ENCODE measurements around the gene CELF2.

The CELF2 gene

DNA sequence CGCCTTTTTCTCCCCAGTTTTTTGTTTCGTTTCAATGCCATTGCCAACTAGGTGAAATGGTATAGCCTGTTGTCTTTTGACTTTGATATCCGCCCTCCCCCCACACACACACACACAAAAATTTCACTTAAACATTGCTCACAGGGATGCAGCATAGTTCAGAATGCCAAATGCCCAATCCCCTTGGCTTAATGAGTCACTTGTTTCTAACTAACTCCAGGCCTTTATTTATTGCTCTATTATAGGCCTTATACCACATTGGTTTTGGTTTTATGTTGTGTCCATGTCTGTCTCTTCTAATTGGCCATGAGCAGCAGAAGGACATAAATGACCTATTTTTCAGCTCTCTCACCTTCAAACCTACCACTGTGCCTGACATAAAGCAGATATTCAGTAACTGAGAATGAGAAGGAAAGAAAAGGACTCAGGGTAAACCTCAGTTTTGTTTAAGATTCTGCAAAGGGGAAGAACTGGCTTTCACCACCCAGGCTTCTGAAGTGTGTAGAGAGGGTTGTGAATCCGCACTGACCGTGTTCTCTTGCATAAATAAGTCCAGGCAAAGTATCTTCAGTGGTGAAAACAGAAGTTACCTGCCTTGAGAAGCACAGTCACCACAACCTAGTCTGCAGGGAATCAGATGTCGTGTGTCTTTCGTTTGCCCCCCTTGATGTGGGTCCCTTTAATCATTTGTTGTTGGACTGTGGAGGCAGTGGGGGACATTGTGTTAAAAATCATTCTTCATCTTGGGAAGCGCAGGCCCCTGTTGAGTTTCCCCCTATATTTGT is 139.8 kb downstream of the CELF2 start:
- no peaks in the 10 kb centered on the region for H3K9me3 ChIP-seq (ENCODE audit: control insufficient read depth in 1 of 2, low read length in 2 of 2)
- H3K36me3 ChIP-seq (ENCODE audit: control insufficient read depth in 1 of 2, insufficient read depth in 2 of 2, low read length in 2 of 2): no peaks in the 10 kb centered on the region
- H3K4me1 ChIP-seq (ENCODE audit: control insufficient read depth in 1 of 2, insufficient read depth in 2 of 2, low read length in 2 of 2): peaks cover 8 to 17% of the 10 kb centered on the region in 2 donors
- no peak overlapping the region for H3K27ac ChIP-seq (ENCODE audit: low read depth, low read length)
- H3K27me3 ChIP-seq (ENCODE audit: control insufficient read depth in 1 of 2, insufficient read depth in 2 of 2, low read length in 2 of 2): no peaks in the 10 kb centered on the region
- no peak overlapping the region for H3K4me3 ChIP-seq (ENCODE audit: low read depth in 1 of 2, low read length in 2 of 2)
- H3K9ac ChIP-seq (ENCODE audit: low read depth in 1 of 2, low read length in 2 of 2): no peak overlapping the region

DNA sequence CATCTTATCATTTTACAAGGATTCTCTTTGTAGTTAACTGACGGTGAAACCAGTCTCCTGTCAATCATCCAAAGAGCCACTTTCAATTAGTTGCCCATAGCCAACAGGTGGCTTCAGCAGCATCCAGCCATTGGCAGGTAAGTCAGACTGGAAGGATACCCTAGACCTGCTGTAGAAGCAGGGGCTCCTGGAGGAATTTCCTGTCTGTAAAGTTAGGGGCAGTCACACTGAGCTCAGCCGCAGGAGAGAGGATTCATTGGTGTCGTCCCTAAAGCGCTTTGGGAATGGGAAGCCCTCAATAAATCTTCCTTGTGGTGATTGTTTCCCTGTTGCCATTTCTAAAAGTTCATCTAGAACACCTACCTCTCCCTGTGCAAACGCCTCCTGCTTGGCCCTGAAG is 140.4 kb downstream of the CELF2 start:
- no peaks in the 10 kb centered on the region for H3K9me3 ChIP-seq (ENCODE audit: control insufficient read depth in 1 of 2, low read length in 2 of 2)
- H3K4me3 ChIP-seq (ENCODE audit: low read depth in 1 of 2, low read length in 2 of 2): no peak overlapping the region
- H3K27me3 ChIP-seq (ENCODE audit: control insufficient read depth in 1 of 2, insufficient read depth in 2 of 2, low read length in 2 of 2): no peaks in the 10 kb centered on the region
- peaks cover 8 to 22% of the 10 kb centered on the region in 2 donors for H3K4me1 ChIP-seq (ENCODE audit: control insufficient read depth in 1 of 2, insufficient read depth in 2 of 2, low read length in 2 of 2)
- H3K36me3 ChIP-seq (ENCODE audit: control insufficient read depth in 1 of 2, insufficient read depth in 2 of 2, low read length in 2 of 2): no peaks in the 10 kb centered on the region
- H3K27ac ChIP-seq (ENCODE audit: low read depth, low read length): no peak overlapping the region
- no peak overlapping the region for H3K9ac ChIP-seq (ENCODE audit: low read depth in 1 of 2, low read length in 2 of 2)

DNA sequence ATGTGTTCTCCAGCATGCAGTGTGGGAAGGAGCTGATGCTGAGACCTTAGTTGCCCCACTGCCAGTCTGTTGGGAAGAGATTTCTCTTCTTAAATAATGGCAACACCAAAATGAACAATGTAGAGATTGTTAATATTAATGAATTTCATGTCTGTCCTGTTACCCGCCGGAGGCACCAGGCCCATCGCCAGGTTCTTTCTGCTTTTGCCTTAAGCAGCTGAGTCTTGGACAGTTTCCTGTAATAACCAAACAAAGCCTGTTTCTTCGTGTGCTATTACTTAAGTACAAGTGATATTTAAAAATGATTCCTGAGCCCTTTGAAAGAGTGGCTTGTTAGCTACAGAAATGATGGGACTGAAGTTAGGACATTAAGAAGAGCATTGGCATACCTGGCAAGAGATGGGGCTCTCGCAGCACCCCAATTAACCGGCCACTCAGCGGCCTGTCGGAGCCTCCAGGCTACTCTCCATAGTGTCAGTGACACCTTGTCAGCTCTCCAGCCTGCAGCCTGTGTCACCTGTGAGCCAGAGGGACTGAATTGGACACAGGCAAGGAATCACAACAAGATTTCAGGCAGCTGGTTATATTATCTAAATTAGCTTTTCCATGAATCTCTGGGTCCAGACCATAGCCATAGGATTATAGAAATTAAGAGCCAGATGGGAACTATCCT is 142.0 kb downstream of the CELF2 start:
- Histone ChIP-seq H3K27me3 (ENCODE audit: control insufficient read depth in 1 of 2, insufficient read depth in 2 of 2, low read length in 2 of 2) (no peaks in the 10 kb centered on the region), H3K9ac (ENCODE audit: low read depth in 1 of 2, low read length in 2 of 2) (no peak overlapping the region), H3K4me1 (ENCODE audit: control insufficient read depth in 1 of 2, insufficient read depth in 2 of 2, low read length in 2 of 2) (peaks cover 8 to 22% of the 10 kb centered on the region in 2 donors), H3K9me3 (ENCODE audit: control insufficient read depth in 1 of 2, low read length in 2 of 2) (no peaks in the 10 kb centered on the region), H3K27ac (ENCODE audit: low read depth, low read length) (no peak overlapping the region), H3K4me3 (ENCODE audit: low read depth in 1 of 2, low read length in 2 of 2) (no peak overlapping the region), H3K36me3 (ENCODE audit: control insufficient read depth in 1 of 2, insufficient read depth in 2 of 2, low read length in 2 of 2) (no peaks in the 10 kb centered on the region)

DNA sequence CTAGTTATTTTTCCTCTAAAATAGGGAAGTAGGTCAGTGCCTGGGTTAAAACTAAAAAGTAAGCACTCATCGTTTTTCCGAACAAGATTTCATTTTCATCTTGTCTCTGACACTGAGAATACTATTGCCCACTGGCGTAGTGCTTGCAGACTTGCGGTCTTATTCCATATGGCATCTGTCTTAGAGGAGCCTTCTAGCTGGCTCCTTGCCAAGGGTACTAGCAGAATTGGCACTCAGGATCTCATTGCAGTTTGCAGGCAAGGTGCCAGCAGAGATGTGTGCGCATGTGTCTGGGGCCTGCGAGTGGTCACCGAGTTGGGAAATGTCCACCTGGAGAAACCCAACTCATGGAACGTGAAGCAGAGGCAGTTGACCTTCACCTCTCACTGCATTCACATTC is 143.4 kb downstream of the CELF2 start:
- Histone ChIP-seq H3K27me3 (ENCODE audit: control insufficient read depth in 1 of 2, insufficient read depth in 2 of 2, low read length in 2 of 2) (no peaks in the 10 kb centered on the region), H3K4me3 (ENCODE audit: low read depth in 1 of 2, low read length in 2 of 2) (peak overlapping the region in 1 of 2 donors; percentile 23), H3K9ac (ENCODE audit: low read depth in 1 of 2, low read length in 2 of 2) (no peak overlapping the region), H3K36me3 (ENCODE audit: control insufficient read depth in 1 of 2, insufficient read depth in 2 of 2, low read length in 2 of 2) (no peaks in the 10 kb centered on the region), H3K27ac (ENCODE audit: low read depth, low read length) (no peak overlapping the region), H3K4me1 (ENCODE audit: control insufficient read depth in 1 of 2, insufficient read depth in 2 of 2, low read length in 2 of 2) (peaks cover 17 to 22% of the 10 kb centered on the region in 2 donors), H3K9me3 (ENCODE audit: control insufficient read depth in 1 of 2, low read length in 2 of 2) (no peaks in the 10 kb centered on the region)

DNA sequence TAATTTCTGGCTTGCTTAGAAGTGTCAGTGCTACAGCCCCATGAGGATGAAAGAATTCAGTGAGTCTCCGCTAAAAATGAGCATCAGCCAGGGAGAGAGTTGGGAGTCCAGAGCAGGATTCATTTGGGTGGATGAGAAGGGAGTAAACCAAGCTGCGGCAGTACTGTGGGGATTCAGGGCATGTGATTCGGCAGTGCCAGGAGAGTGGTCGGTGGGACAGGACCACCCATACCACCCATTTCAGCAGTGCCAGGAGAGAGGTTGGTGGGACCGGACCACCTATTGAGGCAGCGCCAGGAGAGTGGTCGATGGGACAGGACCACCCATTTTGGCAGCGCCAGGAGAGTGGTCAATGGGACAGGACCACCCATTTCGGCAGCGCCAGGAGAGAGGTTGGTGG is 144.2 kb downstream of the CELF2 start:
- Histone ChIP-seq H3K36me3 (ENCODE audit: control insufficient read depth in 1 of 2, insufficient read depth in 2 of 2, low read length in 2 of 2) (no peaks in the 10 kb centered on the region), H3K27me3 (ENCODE audit: control insufficient read depth in 1 of 2, insufficient read depth in 2 of 2, low read length in 2 of 2) (no peaks in the 10 kb centered on the region), H3K9ac (ENCODE audit: low read depth in 1 of 2, low read length in 2 of 2) (no peak overlapping the region), H3K4me3 (ENCODE audit: low read depth in 1 of 2, low read length in 2 of 2) (no peak overlapping the region), H3K4me1 (ENCODE audit: control insufficient read depth in 1 of 2, insufficient read depth in 2 of 2, low read length in 2 of 2) (peaks cover 17 to 22% of the 10 kb centered on the region in 2 donors), H3K27ac (ENCODE audit: low read depth, low read length) (no peak overlapping the region), H3K9me3 (ENCODE audit: control insufficient read depth in 1 of 2, low read length in 2 of 2) (no peaks in the 10 kb centered on the region)

DNA sequence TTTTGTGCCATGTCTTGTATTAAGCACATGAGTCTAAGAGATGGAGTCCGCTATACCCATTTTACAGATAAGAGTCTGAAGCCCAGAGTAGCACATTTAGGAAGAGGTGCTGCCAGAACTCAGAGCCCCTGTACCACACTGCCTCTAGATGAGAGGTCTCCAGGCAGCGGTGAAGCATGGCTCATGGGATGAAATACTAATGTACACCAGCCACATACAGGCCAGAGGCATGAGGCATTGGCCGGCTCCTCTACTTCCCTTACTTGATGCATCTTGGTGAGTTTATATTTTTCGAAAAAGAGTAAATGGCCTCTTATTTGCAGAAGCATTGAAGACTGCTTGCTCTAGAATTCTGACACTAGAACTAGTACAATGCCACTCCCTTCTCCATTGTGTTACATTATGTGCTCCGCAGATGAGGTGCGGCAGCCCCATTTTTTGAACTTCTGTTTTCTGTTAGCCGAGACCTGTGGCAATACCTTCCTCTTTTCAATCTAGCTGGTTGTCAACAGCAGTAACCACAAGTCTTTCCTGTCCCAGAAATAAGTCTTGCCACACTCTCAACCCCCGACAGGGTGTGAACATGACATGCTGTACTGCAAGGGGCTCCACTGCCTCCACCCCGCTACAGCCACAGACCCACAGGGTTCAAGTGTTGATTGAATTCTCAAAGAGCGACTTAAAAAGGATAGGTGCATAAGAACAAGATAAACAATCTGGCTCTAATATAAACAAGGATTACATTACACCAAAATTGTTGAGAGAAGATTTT is 145.3 kb downstream of the CELF2 start:
- Histone ChIP-seq H3K4me3 (ENCODE audit: low read depth in 1 of 2, low read length in 2 of 2) (peak overlapping the region in 1 of 2 donors; percentile 55), H3K9ac (ENCODE audit: low read depth in 1 of 2, low read length in 2 of 2) (peak overlapping the region in 1 of 2 donors; percentile 64), H3K27ac (ENCODE audit: low read depth, low read length) (peak overlapping the region; percentile 12), H3K27me3 (ENCODE audit: control insufficient read depth in 1 of 2, insufficient read depth in 2 of 2, low read length in 2 of 2) (no peaks in the 10 kb centered on the region), H3K9me3 (ENCODE audit: control insufficient read depth in 1 of 2, low read length in 2 of 2) (no peaks in the 10 kb centered on the region), H3K4me1 (ENCODE audit: control insufficient read depth in 1 of 2, insufficient read depth in 2 of 2, low read length in 2 of 2) (peaks cover 17 to 22% of the 10 kb centered on the region in 2 donors), H3K36me3 (ENCODE audit: control insufficient read depth in 1 of 2, insufficient read depth in 2 of 2, low read length in 2 of 2) (no peaks in the 10 kb centered on the region)

DNA sequence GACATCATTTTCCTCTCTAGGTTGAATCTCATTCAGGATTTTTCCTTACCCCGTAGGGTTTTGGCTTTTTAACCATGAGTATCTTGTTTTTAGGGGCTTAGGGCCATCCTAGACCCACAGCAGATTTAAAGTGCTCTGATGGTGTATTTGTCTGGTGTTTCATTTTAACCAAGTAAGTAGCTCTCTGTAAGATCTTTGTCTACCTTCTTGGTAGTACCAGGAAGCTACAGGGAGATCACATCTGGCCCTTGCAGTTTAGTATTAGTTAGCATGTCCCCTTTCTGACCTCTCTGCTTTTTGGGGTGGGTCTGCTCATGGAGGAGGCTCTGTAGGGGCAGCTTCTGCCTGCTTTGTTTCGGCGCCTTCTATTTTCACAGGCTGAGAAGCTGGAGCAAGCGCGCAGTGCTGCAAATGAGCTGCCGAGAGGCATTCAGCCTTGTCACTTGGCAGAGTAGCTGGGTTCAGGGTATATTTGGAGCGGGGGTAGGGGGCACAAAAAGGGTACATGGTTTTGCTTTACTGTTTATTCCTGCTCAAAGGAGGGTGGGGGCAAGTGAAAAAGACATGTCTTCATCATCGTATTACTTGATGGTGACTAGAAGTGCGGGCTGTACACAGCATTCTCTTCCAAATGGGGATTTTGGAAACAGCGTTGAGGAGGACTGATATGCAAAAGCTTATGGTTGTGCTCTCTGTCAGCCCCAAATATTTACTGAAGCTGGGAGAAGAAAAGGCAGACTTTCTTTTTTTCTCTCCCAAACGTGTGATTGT is 146.3 kb downstream of the CELF2 start:
- no peaks in the 10 kb centered on the region for H3K27me3 ChIP-seq (ENCODE audit: control insufficient read depth in 1 of 2, insufficient read depth in 2 of 2, low read length in 2 of 2)
- H3K36me3 ChIP-seq (ENCODE audit: control insufficient read depth in 1 of 2, insufficient read depth in 2 of 2, low read length in 2 of 2): no peaks in the 10 kb centered on the region
- H3K4me1 ChIP-seq (ENCODE audit: control insufficient read depth in 1 of 2, insufficient read depth in 2 of 2, low read length in 2 of 2): peaks cover 17 to 22% of the 10 kb centered on the region in 2 donors
- H3K4me3 ChIP-seq (ENCODE audit: low read depth in 1 of 2, low read length in 2 of 2): peak overlapping the region; percentile 38 to 55
- peak overlapping the region; percentile 5 to 64 for H3K9ac ChIP-seq (ENCODE audit: low read depth in 1 of 2, low read length in 2 of 2)
- H3K27ac ChIP-seq (ENCODE audit: low read depth, low read length): peak overlapping the region; percentile 51
- no peaks in the 10 kb centered on the region for H3K9me3 ChIP-seq (ENCODE audit: control insufficient read depth in 1 of 2, low read length in 2 of 2)

DNA sequence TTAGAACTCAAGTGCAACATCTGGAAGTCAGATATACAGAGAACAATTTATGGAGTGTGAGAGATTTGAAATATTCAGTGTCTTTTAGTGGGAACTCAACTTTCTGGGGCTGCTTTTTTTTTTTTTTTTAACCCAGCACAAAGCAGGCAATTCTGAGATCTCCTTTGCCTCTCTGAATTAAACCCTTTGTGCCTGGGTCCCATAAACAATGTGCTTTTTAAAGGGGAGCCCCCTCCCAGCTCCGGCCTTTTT is 146.8 kb downstream of the CELF2 start:
- H3K9me3 ChIP-seq (ENCODE audit: control insufficient read depth in 1 of 2, low read length in 2 of 2): no peaks in the 10 kb centered on the region
- peak overlapping the region; percentile 79 to 84 for H3K4me3 ChIP-seq (ENCODE audit: low read depth in 1 of 2, low read length in 2 of 2)
- H3K4me1 ChIP-seq (ENCODE audit: control insufficient read depth in 1 of 2, insufficient read depth in 2 of 2, low read length in 2 of 2): peaks cover 17 to 22% of the 10 kb centered on the region in 2 donors
- H3K9ac ChIP-seq (ENCODE audit: low read depth in 1 of 2, low read length in 2 of 2): peak overlapping the region in 1 of 2 donors; percentile 64
- peak overlapping the region; percentile 51 for H3K27ac ChIP-seq (ENCODE audit: low read depth, low read length)
- H3K36me3 ChIP-seq (ENCODE audit: control insufficient read depth in 1 of 2, insufficient read depth in 2 of 2, low read length in 2 of 2): no peaks in the 10 kb centered on the region
- H3K27me3 ChIP-seq (ENCODE audit: control insufficient read depth in 1 of 2, insufficient read depth in 2 of 2, low read length in 2 of 2): no peaks in the 10 kb centered on the region

DNA sequence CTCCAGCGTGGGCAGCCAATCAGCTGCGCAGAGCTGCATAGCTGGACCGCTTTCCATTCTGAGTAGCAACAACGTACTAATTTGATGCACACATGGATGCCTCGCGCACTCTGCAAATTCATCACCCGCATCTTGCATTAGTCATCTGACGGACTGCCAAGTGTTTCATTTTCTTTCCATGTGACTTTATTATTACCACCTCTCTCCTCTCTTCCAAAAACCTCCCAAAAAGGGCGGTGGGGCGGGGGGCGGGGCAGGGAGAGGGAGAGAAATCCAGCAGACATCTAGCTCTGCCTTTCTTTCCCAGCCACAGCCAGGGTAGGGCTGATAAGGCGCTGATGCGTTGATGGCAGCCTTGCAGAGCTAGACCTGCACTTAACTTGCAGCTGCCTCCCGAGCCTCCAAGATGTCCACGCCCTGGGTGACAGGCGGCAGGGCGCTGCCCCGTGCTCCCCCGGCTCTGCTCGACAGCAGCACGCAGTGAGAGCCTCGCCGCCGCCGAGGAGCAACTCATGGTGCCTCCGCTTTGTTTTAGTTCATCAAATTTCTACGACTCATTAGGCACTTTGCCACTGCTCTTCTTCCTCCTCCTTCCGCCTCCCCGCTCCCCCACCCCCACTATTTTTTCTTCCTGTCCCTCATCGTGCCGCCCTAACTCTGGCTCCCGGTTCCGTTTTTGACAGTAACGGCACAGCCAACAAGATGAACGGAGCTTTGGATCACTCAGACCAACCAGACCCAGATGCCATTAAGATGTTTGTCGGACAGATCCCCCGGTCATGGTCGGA is 147.3 kb downstream of the CELF2 start:
- peak overlapping the region; percentile 79 to 84 for H3K4me3 ChIP-seq (ENCODE audit: low read depth in 1 of 2, low read length in 2 of 2)
- H3K4me1 ChIP-seq (ENCODE audit: control insufficient read depth in 1 of 2, insufficient read depth in 2 of 2, low read length in 2 of 2): peaks cover 17 to 21% of the 10 kb centered on the region in 2 donors
- H3K27me3 ChIP-seq (ENCODE audit: control insufficient read depth in 1 of 2, insufficient read depth in 2 of 2, low read length in 2 of 2): no peaks in the 10 kb centered on the region
- peak overlapping the region; percentile 84 for H3K27ac ChIP-seq (ENCODE audit: low read depth, low read length)
- peak overlapping the region; percentile 63 to 77 for H3K9ac ChIP-seq (ENCODE audit: low read depth in 1 of 2, low read length in 2 of 2)
- no peaks in the 10 kb centered on the region for H3K9me3 ChIP-seq (ENCODE audit: control insufficient read depth in 1 of 2, low read length in 2 of 2)
- H3K36me3 ChIP-seq (ENCODE audit: control insufficient read depth in 1 of 2, insufficient read depth in 2 of 2, low read length in 2 of 2): no peaks in the 10 kb centered on the region
